ENCODE data around the gene NOS1AP.
"Not testable (repeated sequence)": the region's sequence is repeated elsewhere in the genome, so short reads cannot be mapped to it uniquely, and the experiment has no call there.

NOS1AP gene

GRCh38 chr1:162197615-162198421 lies 128.3 kb downstream of the NOS1AP start:
- DNase-seq, result no peak

GRCh38 chr1:162200096-162200847 lies 130.8 kb downstream of the NOS1AP start:
- DNase-seq, result no peak

GRCh38 chr1:162201062-162201461 lies 131.6 kb downstream of the NOS1AP start:
- DNase-seq, result not testable (repeated sequence)

DNA sequence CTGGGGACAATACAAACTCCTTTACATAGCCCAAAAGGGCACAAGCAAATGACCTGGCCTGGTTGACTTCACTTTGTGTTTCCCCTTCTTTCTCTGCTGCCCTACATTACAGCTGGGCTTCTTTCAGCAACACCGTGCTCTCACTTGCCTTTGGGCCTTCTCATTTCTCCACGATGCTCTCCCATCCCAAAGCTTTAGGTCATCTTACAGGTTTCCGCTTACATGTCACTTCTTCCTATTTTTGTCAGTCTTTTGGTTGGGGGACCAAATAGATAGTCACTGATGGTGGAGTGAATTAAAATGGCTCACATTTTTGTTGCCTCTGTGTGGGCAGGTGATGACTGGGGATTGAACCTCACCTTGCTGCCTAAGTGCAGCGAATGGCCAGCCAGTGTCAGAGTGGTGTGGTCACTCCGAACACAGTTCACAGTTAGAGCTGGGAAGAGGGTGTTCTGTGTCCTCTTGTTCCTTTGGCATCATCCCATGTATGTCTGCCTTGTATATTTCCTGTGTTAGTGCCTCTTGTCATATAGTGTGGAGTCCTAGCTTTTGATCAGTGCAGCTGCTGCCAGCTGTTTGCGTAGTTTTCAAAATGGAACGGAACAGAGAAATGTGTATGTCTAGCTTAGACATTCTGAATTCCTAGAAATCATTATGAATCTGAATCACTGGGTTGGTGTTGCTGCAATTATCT lies 134.8 kb downstream of the NOS1AP start:
- no peak for DNase-seq

- DNase-seq, result no peak
These were observed 135.3 kb downstream of the NOS1AP start for GRCh38 chr1:162204823-162205155.

DNA sequence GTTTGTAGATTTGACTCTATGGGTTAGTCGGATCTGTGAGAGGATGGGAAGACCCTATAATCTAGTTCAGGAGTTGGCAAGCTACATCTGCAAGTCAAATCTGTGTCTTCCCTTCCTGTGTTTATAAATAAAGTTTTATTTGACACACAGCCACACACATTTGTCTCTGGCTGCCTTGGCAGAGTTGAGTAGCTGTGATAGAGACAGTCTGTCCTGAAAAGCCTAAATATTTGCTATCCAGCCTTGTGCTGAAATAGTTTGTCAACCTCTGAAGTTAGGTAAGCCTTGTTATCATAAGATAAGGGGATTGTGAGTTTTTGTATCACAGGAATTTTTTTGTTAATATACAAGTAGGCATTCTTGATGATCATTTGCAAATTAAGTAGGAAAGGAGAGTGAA lies 136.8 kb downstream of the NOS1AP start:
- DNase-seq, result no peak

DNA sequence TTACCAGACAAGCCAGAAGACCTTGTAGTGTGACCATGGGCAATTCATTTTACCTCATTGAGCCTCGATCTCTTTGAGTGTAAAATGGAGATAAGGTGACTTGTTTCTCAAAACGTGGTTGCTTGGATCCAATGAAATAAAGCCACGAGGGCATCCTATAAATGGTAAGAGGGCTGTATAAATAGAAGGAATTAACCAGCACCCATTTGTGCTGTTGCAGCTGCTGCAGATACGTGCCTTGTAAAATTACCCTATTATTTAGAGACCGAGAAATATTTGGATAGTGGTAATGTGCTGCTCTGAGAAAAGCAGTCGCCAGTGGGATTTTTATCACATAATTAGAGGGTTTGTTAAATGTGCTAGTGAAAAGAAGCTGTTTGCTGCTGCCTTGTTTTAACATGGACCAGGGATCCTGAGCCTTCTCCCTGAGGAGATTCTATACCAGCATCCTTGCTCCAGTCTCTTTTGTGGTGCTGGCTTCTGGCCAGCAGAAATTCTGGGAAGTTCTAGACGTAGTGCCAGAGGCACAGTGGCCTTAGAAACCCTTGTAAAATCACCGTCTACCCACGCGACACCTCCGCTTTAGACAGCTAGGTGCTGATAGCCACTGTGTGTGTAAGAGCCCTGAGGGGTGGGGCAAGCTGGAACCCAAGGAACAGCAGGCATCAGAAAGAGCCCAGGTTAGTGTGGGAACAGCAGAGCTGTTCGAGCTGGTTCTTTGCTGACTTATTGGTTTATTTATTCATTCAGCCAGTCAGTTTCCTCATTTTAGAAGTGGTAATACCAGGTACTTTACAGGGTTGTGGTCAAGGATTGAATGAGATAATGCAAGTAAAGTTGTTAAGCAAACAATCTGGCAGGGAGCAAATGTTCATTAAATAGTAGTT lies 137.5 kb downstream of the NOS1AP start:
- DNase-seq, result no peak

DNA sequence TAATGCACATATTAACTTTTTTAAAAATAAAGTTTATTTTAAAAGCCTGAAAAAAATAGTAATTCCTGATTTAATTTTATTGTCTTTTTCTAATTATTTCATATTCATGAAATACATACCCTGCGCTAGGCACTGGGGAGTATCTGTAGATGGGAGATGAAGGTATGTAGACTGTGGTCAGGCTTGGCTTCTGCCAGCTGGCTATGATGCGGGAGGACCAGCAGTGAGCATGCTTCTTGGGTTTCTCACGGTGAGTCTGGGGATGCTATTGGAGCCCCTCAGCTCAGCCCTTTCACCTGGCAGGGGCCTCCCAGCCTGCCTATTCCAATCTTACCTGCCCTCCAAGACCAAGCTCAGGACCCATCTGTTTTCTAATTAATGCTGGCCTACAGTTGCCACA lies 138.4 kb downstream of the NOS1AP start:
- no peak for DNase-seq

- DNase-seq, result no peak
These were observed 140.7 kb downstream of the NOS1AP start for GRCh38 chr1:162210196-162210595.

DNA sequence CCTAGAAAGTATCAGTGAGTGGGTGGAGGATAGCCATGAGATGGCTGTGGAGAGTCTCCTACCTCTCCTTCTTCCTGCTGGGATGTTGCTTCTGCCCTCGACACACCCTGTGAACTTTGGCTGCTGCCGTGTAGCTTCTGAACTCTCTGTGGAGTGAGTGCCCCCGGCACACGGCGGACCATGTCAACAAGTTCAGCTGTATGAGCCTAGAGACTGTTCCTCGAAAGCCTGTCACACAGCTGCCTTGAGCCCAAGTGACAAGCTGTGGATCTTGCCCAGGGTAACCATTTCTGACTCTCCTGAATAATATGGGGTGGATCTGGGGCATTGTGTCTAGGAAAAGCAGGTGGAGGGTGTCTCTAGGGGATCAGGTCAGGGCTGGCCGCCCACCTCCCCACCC lies 143.2 kb downstream of the NOS1AP start:
- no peak for DNase-seq

DNA sequence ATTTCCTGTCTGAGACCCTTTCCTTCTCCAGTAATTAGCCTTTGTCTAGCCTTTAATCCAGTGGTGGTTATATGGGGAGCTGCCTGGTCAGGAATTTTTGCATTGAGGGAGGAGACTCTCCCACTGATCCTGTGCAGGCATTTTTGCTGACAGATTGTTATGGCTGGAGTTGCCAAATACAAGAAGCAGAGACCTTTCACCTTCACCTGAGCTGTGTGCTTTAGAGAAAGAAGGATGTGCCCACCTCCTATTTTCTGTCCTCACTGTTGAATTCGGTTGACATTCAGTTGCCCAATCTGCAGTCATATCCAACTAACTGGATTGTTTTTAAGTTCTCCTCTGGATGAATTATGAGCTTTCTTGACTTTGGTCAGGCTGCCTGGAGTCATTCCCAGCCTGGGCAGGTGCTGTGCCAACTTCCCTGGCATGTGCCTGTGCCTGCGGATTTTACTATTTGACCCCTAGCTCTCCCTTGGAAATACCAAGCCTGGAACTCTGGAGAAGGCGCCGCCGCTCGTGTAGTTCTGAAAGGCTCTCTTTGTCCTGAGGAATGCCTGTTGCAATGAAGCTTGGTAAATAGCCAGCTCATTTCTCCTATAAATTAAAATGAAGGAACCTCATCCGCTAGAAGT lies 143.9 kb downstream of the NOS1AP start:
- no peak for DNase-seq

DNA sequence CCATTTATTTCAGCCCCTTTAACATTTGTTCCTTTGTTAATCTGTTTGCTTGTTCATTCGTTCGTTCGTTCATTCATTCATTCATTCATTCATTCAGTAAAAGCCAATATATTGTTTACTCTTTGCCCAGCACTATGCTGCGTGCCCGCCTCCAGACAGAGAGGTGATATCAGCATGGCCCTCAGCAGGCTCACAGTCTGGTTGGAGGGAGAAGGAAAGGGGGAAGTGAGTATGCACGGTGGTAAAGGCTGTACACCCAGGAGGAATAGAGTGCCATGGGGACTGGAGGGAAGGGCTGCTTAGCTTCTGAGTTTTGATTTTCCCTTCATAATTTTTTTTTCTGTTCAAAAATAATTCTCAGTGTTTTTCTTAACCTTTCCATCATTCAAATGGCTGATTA lies 144.7 kb downstream of the NOS1AP start:
- DNase-seq, result no peak

GRCh38 chr1:162215902-162216301 lies 146.4 kb downstream of the NOS1AP start:
- DNase-seq, result no peak

- DNase-seq, result no peak
These were observed 147.1 kb downstream of the NOS1AP start for GRCh38 chr1:162216604-162217003.

DNA sequence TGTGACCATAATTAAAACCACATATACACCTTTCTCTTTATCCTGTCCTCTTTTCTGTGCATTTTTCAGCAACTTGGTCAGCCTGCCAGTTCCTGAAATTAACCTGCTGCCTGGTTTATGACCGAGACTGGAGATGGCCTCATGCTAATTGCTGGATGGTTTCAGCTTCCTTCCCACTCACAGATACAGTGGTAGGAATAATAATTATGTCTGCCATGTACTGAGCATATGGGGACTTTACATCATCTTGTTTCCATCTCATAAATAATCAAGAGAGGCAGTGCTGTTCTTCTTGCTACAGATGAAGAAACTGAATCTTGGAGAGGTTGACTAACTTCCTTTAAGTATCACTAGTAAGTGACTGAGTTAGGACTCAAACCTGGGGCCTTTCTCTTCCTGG lies 148.2 kb downstream of the NOS1AP start:
- DNase-seq, result no peak

- DNase-seq, result no peak
These were observed 149.1 kb downstream of the NOS1AP start for GRCh38 chr1:162218546-162218945.

DNA sequence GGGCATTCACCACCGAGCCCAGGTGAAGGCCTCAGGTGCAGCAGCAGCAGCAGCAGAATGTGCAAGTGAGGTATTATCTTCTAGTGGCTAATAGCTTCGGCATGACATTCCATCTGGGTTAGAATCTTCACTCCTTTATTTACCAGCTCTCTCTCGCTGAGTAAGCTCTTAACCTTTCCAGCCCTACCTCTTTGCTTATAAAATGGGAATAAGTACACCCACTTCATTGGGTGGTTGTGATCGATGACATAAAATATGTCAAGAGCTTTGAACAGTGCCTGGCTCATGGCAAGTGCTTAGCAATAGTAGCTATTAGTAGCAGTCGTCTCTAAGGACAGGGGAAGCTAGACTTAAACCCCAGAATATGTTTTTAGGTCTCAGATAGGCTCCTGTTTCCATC lies 149.5 kb downstream of the NOS1AP start:
- no peak for DNase-seq

GRCh38 chr1:162219461-162219860 lies 150.0 kb downstream of the NOS1AP start:
- no peak for DNase-seq

GRCh38 chr1:162220009-162220539 lies 150.6 kb downstream of the NOS1AP start:
- DNase-seq, result no peak

GRCh38 chr1:162222014-162222413 lies 152.5 kb downstream of the NOS1AP start:
- DNase-seq, result no peak

DNA sequence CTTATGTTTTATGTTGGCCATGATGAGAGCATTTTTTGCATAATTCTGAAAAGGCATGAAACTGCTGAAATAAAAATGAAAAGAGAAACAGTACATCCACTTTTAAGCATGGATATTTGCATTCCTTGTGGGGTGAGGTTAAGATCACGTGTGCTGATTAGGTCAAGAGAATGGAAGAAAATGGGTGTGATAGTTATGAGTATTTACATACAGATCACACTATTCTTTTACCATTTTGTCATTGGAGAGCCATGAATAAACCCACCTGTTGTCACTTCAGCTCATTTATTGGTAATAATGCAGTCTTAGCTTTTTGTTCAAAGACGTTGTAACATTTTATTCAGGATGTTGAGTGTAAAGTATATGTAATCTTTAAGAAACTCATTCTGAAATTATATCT lies 153.2 kb downstream of the NOS1AP start:
- DNase-seq, result no peak

DNA sequence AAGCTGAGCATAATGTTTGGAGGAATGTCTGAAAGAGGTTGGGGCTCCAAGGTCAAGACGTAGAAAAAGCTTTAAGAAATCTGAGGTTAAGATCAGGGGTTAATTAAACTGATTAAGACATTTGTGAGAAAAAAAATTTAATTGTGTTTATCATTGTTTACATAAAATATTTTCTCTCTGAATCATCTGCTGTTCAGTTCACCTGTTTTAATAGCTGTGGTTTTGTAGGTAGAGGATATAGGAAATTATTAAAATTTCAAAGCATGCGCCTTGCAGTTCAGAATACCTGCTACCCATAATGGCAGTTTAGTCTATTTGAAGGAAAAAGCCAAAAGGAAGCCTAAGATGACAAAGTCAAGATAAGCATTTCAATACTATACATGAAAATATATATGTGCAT lies 154.0 kb downstream of the NOS1AP start:
- DNase-seq, result no peak
